Measurements from ENCODE around the gene FAM114A1.

FAM114A1 gene

DNA sequence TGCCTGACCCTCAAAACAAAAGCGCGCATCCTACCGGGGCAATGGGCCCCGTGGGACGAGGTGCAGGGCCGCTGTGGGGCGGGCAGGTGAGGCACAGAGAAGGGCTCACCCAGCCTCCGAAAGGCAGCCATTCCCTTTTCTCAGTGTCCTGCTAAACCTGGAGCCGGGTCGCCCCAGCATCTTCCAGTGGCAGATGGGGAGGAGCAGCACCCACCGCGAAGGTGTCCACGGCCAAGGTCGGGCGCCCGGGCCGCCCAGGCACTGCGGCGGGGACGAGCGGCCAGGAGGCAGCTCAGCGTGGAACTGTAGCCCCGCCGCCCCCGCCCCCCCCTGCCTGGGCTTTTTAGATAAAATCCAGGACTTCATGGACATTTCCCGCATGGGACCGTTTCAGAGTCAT lies 43.8 kb upstream of the FAM114A1 start:
- TF ChIP-seq, protein P1, sequence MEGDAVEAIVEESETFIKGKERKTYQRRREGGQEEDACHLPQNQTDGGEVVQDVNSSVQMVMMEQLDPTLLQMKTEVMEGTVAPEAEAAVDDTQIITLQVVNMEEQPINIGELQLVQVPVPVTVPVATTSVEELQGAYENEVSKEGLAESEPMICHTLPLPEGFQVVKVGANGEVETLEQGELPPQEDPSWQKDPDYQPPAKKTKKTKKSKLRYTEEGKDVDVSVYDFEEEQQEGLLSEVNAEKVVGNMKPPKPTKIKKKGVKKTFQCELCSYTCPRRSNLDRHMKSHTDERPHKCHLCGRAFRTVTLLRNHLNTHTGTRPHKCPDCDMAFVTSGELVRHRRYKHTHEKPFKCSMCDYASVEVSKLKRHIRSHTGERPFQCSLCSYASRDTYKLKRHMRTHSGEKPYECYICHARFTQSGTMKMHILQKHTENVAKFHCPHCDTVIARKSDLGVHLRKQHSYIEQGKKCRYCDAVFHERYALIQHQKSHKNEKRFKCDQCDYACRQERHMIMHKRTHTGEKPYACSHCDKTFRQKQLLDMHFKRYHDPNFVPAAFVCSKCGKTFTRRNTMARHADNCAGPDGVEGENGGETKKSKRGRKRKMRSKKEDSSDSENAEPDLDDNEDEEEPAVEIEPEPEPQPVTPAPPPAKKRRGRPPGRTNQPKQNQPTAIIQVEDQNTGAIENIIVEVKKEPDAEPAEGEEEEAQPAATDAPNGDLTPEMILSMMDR (conservative IDR thresholded peaks at IDR 0.05; ENCODE audit: low read length) = no peak
- H3K4me3 ChIP-seq (ENCODE audit: low read length) = no peak overlapping the region
- DNase-seq (ENCODE audit: low read depth) = no peak

DNA sequence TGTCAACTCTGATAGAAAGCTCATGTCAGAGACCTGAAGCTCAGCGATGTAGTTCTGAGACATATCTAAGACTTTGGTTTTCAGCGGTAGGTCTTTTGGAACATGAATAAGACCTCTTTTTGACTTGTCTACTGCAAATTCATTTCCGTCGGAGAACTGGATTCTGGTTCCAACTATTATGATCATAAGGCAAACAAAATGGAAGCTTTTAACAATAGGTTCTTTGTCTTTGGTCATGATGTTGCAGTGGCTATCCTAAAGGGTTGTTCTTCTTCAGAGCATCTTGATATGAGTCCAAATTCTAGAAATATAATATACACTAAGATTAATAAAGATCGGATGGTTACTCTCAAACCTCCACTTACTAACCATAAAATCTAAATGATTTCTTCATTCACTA lies 38.4 kb upstream of the FAM114A1 start:
- TF ChIP-seq, protein P1 (conservative IDR thresholded peaks at IDR 0.05; ENCODE audit: low read length) = no peak
- no peak overlapping the region for H3K4me3 ChIP-seq (ENCODE audit: low read length)
- DNase-seq (ENCODE audit: low read depth) = no peak

DNA sequence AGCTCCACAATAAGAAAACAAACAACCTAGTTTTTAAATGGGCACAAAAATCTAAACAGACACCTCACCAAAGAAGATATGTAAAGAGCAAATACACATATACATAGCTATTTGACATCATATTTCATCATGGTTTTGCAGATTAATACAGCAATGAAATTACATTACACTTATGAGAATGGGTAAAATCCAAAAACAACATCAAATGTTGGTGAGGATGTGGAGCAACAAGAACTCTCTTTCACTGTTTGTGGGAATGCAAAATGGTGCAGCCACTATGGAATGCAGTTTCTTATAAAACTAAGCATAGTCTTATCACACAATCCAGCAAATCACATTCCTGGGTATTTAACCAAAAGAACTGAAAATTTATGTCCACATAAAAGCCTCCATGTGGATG lies 36.0 kb upstream of the FAM114A1 start:
- no peak overlapping the region for H3K4me3 ChIP-seq (ENCODE audit: low read length)
- TF ChIP-seq, protein P1 (conservative IDR thresholded peaks at IDR 0.05; ENCODE audit: low read length) = no peak
- DNase-seq (ENCODE audit: low read depth) = peak; percentile 51

DNA sequence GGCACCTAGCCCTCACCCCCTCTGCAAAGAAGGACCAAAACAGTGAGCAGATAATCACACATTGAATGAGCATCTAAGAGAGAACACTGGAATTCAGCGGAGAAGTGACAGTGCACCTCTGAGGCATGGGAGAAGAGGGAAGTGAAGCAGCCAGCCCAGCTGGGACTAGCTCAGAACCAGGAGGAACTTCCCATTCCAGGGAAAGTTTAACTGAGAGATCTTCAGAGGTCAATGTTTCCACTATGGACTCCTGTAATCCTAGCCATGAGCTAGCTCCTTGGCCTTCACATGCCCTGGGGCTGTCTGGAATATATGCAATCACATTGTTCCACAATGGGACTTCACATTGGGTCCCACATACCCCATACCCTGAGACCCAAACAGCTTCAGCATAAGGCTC lies 35.4 kb upstream of the FAM114A1 start:
- DNase-seq (ENCODE audit: low read depth) = no peak
- no peak overlapping the region for H3K4me3 ChIP-seq (ENCODE audit: low read length)
- TF ChIP-seq, protein P1 (conservative IDR thresholded peaks at IDR 0.05; ENCODE audit: low read length) = no peak

DNA sequence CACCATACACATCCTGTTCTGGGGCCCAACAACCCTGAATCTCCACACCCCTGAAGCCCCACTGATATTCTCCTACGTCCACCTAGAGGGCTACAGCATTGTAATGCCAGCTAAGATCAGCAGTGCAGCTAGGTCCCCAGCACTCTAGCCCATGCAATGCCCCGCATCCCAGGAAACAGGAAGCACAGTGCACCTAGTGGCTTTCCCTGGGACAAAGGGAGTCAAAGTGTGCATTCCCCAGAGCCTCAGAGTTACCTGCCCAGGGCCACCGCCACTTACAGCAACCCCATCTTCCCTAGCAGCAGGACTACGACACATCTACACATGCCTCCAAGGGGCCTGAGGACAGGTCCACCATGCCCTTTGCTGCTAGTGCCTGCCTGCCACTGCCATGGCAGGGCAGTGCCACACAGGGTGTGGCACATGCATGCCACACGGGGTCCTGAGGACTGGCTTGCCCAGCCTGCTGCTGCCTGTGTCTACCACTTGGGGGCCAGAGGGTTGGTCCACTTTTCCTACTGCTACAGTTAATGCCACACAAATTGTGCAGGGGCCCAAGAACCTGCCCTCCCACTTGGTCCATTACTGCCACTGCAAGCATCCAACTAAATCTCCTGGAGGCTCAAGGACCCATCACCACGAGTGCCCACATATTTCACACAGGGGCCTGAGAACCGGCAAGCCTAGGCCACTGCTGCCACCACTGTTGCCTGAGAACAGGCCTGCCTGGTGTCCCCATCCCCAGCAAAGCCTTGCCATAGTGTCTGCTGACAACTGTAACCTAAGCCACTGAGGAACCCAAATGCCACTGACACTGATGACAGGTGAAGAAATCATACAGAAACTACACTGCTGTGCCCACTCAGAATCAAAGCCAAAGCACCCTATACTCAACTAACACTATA lies 34.7 kb upstream of the FAM114A1 start:
- H3K4me3 ChIP-seq (ENCODE audit: low read length) = no peak overlapping the region
- TF ChIP-seq, protein P1 (conservative IDR thresholded peaks at IDR 0.05; ENCODE audit: low read length) = no peak
- DNase-seq (ENCODE audit: low read depth) = no peak

DNA sequence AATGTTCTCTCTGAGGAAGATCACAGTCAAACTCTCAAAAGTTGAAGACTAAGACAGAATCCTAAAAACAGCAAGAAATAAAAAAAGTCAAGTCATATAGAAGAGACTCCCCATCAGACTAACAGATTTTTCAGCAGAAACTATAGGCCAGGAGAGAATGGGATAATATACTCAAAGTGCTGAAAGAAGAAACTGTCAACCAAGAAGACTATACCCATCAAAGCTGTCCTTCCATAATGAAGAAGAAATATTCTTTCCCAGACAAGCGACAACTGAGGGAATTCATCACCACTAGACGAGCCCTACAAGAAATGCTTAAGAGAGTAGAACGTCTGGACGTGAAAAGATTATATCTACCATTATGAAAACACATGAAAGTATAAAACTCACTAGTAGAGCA lies 33.0 kb upstream of the FAM114A1 start:
- no peak overlapping the region for H3K4me3 ChIP-seq (ENCODE audit: low read length)
- DNase-seq (ENCODE audit: low read depth) = no peak
- TF ChIP-seq, protein P1 (conservative IDR thresholded peaks at IDR 0.05; ENCODE audit: low read length) = no peak

DNA sequence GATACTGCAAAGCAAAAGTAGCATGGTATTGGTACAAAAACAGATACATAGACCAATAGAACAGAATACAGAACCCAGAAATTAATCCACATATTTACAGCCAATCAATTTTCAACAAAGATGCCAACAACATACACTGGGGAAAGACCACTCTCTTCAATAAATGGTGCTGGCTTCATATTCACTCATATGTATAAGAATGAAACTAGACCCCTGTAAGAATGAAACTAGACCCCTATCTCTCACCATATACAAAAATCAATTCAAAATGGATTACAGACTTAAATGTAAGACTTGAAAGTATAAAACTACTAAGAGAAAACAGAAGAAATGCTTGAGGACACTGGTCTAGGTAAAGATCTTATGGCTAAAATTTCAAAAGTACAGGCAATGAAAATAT lies 30.3 kb upstream of the FAM114A1 start:
- DNase-seq (ENCODE audit: low read depth) = no peak
- H3K4me3 ChIP-seq (ENCODE audit: low read length) = no peak overlapping the region
- TF ChIP-seq, protein P1 (conservative IDR thresholded peaks at IDR 0.05; ENCODE audit: low read length) = no peak

Measured in AG10803 (cell line).